Measurements from ENCODE around the gene TTC5. TPM values are rescaled to one million over a fixed set of nuclear protein-coding genes. Genes with fewer than 3 reads are reported as not detected.

Gene TTC5
- total RNA-seq, 1 experiment from 2014 or later, result 20.6 TPM

DNA sequence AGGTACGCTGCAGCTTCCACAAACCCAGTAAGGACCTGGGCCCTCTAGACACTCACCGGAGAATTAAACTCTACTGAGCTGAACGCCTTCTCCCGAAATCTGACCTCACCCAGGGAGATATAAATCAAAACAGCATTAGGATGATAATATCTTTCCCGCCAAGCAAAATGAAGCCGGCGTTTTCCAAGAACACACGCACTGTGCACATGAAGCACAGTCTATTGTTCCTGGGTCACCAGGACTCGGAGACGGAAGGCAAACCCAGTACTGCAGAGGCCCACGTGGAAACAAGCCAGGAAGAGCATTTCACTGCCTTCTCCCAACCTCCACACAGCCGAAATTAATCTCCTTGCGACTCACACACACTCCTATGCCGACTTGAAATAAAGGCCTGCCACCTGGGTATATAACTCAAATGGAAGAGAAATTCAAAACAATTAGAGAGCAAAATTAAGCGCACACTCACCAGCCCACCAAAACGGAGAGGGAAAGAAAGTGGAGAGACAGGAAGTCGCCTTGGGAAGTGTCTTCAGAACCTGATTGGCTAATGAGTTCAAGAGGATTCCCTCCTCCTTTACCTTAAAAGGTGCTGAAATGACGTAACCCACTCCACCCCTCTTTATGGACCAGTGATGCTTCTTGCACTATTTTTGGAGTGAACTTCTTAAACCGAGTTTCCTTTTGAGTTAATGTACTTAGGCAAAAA lies 27.2 kb upstream of the TTC5 start, which contains the start of gene CCNB1IP1:
CCNB1IP1 (minus strand) TSS at position 492 of the 706 bp plus-strand sequence. CDS start 16,756 bp downstream, outside the sequence.
- Histone ChIP-seq H2BK12ac (ENCODE audit: insufficient read length, low read depth, low read length) (no peak within 1 kb of the TSS), H2BK20ac (ENCODE audit: low read depth, low read length, poor library complexity, severe bottlenecking) (no peak within 1 kb of the TSS), H3K27ac (ENCODE audit: insufficient read length, low read depth, low read length) (peak within 1 kb of the TSS; percentile 10), H3K14ac (ENCODE audit: insufficient read depth, low read length) (peak within 1 kb of the TSS; percentile 84; the same call in 1 of the 2 replicates), H3K79me2 (ENCODE audit: insufficient read depth, low read length) (peaks cover 35% of the 10 kb centered on the region), H3K56ac (ENCODE audit: insufficient read length, low read depth, low read length) (peak within 1 kb of the TSS; percentile 19), H3K4me2 (ENCODE audit: insufficient read depth, insufficient read length, low read length) (peak within 1 kb of the TSS; percentile 44), H3K18ac (ENCODE audit: insufficient read length, low read depth, low read length) (peak within 1 kb of the TSS; percentile 87), H3K9ac (ENCODE audit: extremely low read depth, insufficient read length, low read length) (peak within 1 kb of the TSS; percentile 97), H3K23me2 (ENCODE audit: insufficient read length, low read depth, low read length, poor library complexity, severe bottlenecking) (peaks cover 6% of the 10 kb centered on the region), H2BK120ac (ENCODE audit: low read depth, low read length, poor library complexity, severe bottlenecking) (peak within 1 kb of the TSS; percentile 81), H3K4ac (ENCODE audit: low read depth, low read length) (peak within 1 kb of the TSS; percentile 6; the same call in 1 of the 2 replicates), H4K8ac (replicated peaks; ENCODE audit: insufficient read length, low read depth, low read length) (no peak within 1 kb of the TSS), H4K20me1 (ENCODE audit: control insufficient read depth, insufficient read depth, insufficient read length) (no peaks in the 10 kb centered on the region), H2BK5ac (ENCODE audit: insufficient read length, low read length) (peak within 1 kb of the TSS; percentile 2), H3K4me1 (ENCODE audit: insufficient read depth, low read length) (peaks cover 6% of the 10 kb centered on the region), H3K9me3 (ENCODE audit: control insufficient read depth, low read depth, low read length) (no peaks in the 10 kb centered on the region), H3K23ac (ENCODE audit: insufficient read length, low read depth, low read length) (no peak within 1 kb of the TSS), H3K79me1 (ENCODE audit: insufficient read depth, low read depth, low read length, poor library complexity, severe bottlenecking) (no peaks in the 10 kb centered on the region), H2BK15ac (ENCODE audit: low read depth, low read length) (no peak within 1 kb of the TSS), H4K91ac (ENCODE audit: insufficient read length, low read depth, low read length) (peak within 1 kb of the TSS; percentile 36), H4K5ac (ENCODE audit: insufficient read length, low read depth, low read length) (peak within 1 kb of the TSS; percentile 13), H2AFZ (ENCODE audit: low read length) (no peak within 1 kb of the TSS), H2AK5ac (ENCODE audit: insufficient read length, low read length) (no peak within 1 kb of the TSS), H3T11ph (ENCODE audit: low read length) (peak within 1 kb of the TSS; percentile 86), H3K27me3 (ENCODE audit: insufficient read depth, low read length) (no peaks in the 10 kb centered on the region)
- DNase-seq, result peak; percentile 76
- Mint-ChIP-seq H3K36me3 (ENCODE audit: insufficient read depth in 1 of 3, low read depth in 3 of 3) (peaks cover 16 to 40% (median 29%) of the 10 kb centered on the region in 3 experiments; a peak in 6 of 7 replicates), H3K27ac (peak within 1 kb of the TSS; percentile 99 to 100 (median 99)), H3K9me3 (peaks cover 0 to 3% of the 10 kb centered on the region in 2 experiments; a peak in 1 of 5 replicates), H3K4me3 (peak within 1 kb of the TSS; percentile 95 to 99), H3K27me3 (ENCODE audit: low read depth) (no peaks in the 10 kb centered on the region), H3K4me1 (peaks cover 30% of the 10 kb centered on the region in 2 experiments)
- no peak for TF ChIP-seq CTCF (conservative IDR thresholded peaks at IDR 0.05)
- no CpG with 5 or more reads among the region's 19 CpGs for WGBS (ENCODE audit: extremely low coverage, insufficient read length, low lambda C conversion rate)

All from H9 (cell line).